ENCODE data around the gene PTGR3.

PTGR3 gene

DNA sequence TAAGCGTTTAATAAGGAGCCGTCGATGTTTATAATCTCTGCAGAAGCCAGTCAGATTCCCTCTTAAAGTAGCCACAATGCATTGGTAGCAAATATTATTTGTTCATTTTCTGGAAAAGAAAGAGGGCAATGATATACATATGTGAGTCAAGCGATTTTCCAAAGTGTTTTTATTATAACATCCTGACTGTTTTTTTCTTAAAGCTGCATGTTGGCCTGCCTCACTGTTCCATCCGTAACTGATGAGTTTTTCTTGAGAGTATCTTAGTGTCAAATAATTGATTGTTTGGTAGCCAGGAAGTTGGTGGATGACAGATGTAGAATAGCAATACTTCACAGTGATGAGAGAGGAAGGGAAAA, 5.4 kb upstream of the PTGR3 start:
- no peak for DNase-seq

DNA sequence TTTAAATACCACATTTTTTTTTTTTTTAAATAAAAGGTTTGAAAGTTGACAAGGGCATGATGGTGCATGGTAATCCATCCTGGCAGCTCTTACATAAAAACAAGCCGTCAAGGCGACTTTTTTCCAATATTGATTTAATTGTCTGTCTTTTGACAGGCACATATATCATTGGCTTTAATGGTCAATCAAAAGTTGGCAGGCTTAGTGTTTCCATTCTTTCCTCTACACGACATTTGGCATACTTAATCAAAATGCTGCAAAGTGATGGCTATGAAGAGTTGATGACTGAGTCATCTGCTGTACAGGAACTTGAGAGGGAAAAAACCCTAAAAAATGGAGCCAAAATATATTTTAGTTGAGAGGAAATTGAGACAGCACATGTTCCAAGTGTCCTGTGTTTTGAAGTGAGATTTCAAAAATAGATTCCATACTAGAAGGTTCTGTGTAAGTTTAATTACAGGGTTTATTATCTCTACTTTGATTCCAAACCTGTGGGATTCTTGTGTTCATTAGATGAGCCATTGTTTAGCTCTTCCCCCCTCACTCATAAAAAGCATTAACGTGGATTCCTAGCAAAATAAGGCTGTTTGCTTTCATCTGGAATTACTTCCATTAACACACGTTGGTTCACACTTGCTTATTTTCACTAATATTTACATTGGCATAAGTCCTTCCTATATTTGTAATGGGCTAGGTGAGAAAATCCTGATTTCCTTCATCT, 4.8 kb upstream of the PTGR3 start:
- DNase-seq: no peak

DNA sequence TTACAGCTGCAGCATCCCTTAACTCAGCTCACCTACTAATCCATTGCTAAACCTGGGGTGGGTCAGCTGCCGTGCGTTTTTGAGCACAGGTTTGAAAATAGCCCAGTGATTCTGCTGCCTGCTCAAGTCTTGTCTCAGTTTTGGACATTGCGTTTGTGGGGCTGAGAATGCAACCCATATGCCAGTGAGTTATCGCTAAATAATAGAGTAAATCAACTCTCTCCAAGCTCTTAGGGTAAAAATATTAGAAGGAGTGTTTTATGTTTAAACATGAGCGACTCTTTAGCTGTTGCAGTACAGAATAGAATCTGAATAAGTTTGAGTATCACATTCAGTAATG, 3.8 kb upstream of the PTGR3 start:
- no peak for DNase-seq

DNA sequence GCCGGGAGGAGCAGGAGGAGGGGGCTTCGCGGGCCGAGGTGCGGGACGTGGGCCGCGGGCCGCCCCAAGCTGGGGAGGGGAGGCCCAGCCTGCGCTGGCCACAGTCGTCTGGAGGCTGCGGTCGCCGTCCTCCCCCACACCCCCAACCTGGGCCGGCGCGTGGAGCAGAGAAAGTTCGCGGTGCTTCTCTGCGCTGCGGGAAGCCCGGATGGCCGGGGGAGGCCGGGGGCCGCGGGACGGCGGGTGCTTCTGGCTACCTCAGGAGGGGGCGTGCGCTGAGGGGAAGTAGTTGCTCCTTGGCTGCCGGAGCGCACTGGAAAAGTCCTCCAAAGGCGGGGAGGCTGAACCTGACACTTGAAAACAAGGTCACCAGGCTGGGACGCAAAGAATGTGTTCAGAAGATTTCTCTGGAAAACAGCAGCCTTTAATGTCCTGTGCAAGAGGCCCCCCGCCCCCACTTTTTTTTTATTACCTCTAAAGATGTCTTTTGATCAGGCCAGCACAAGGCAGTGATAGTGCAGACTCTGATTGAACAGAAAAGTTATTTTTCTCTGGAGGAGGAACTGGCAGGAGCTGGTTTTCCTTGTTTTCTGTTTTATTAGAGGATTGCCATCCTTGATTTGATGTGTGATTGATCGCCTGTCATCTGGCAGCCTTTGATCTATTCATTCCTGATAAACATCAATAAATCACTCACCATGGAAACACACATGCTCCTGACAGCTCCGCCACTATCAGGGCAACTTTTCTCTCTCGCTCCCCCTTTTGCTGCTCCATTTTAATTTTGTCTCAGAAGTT, 3.2 kb upstream of the PTGR3 start:
- DNase-seq: peak; percentile 61

DNA sequence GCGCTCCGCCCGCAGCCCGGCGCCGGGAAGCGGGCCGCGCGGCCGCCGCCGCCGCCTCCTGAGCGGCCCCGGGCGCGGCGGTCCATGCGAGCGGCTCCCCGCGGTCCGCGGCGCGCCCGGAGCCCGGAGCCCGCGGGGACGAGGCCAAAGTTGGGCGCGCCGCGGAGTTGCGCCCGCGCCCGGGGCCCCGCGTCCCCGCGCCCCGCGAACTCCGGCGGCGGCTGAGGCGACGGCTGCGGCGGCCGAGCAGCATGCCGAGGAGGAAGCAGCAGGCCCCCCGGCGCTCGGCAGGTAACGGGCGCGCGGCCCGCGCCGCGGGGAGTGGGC, 2.6 kb upstream of the PTGR3 start:
- no peak for DNase-seq

DNA sequence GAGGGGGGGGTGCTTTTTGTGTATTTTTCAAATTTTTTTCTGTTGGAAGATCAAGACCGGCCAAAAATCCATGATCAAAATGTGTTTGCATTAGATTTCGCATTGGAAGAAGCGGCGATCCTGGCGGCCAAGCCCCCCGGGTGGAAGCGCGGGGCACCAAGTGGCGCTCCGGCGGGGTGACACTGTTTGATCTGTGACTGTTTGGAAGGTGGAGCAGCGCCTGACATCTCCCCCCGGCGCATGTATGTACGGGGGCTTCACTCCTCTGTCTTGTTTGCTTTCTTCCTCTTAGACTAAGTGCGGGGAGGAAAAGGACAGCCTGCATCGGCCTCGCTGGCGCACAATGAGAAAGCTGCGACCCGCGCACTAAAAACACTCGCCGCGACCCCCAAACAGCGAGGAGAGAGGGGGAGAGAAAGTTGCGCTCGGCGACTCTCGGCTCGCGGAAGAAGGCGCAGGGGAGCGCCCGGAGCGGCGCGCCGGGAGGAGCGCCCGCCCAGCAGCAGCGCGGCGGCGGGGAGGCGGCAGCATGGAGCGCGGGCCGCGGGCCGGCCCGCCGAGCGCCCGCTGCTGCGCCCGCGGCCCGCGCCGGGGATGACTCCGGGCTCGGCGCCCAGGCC, 2.2 kb upstream of the PTGR3 start:
- DNase-seq: peak; percentile 38

DNA sequence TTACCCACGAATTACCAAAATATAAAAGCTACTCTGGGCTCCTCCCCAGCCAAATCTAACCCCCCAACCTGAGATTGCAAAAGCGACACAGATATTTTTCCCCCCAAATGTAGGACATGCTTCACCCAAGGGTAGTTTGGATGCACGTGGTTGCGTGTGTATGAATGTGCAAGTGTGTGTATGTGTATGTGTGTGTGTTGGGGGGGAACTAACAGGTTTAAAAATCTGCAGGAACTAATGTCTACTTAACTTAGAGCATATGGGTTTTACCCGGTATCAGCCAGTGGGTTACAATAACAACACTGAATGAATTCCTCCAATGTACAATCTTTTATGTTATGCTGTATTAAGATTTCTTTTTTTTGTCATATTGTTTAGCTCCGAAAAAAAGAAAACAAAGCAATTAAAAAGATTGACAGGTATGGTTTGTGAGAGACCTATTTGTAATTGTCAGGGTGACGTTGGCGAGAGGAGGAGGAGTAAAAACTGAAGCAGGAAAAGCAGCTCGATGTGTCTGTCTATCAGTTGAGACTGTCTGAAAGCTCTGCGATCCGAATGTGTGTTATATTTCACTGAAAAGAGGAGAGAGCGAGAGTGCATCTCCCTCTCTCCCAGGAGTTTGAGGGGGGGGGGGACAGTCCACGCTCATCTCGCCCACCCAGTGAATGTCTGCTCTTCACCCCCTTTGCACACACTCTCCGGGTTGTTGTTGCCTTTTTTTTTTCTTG, 1.5 kb upstream of the PTGR3 start, which contains the start of gene TSHZ1:
Gene TSHZ1, plus strand, starts transcription at position 524 of the 728 bp plus-strand sequence. CDS start 1,080 bp downstream, outside the sequence.
- DNase-seq: peak; percentile 67

DNA sequence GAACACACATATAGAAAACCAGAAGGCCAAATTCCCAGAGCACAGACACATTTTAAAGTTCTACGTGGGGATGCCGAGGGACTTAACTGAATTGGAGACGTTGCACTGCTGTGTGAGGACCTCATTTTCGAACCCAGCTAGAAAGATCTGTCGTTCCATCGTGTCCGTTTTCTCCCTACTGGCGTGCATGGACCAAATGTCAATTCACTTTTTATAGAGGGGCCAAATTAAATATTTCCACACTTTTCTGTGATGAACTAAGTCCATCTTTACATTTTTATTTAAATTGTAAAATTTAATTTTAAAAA, 966 bp upstream of the PTGR3 start:
- DNase-seq: no peak

DNA sequence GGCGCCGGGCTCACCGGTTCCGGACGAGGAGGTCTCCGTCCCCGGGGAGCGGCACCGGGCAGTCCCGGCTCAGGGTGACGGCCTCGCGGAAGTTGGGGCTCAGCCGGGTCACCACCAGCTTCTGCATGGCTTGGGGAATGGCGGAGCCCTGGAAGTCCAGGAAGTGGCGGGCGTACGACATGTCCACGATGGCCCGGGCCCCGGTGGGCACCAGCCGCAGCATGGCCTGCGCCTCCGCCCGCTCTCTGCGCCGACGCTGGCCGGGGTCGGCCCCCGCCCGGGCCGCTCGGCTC, 157 bp downstream of the PTGR3 start:
- DNase-seq: no peak

DNA sequence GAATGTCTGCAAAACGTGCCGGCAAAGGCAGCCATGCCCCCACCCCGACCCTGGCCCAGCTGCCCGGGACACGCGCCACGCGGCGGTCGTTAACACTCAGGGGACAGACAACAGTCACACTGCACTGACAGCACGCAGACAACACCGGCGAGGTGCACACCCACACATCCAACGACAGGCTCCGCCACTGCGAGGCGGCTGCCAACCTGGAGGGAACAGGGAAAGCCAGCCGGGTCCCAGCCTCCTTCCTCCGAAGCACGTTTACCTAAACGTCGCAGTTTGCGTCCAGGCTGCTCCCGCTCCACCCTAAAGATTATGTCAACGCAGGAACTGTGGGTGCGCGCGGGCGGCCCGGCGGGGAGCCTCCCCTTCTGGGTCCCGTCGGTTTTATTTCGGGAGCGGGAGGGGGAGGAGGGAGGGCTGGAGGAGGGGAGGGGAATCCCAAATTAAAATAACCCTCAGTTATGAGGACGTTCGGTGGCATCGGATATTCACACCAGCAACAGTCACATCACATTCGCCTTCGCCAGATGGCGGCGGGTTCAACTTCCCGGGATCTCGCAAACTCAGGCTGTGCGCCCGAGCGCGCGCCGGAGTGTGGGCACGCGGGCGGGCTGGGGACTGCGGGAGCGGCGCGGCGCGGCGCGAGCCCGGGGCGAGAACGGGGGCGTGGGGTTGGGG, 644 bp downstream of the PTGR3 start:
- DNase-seq: peak; percentile 69

DNA sequence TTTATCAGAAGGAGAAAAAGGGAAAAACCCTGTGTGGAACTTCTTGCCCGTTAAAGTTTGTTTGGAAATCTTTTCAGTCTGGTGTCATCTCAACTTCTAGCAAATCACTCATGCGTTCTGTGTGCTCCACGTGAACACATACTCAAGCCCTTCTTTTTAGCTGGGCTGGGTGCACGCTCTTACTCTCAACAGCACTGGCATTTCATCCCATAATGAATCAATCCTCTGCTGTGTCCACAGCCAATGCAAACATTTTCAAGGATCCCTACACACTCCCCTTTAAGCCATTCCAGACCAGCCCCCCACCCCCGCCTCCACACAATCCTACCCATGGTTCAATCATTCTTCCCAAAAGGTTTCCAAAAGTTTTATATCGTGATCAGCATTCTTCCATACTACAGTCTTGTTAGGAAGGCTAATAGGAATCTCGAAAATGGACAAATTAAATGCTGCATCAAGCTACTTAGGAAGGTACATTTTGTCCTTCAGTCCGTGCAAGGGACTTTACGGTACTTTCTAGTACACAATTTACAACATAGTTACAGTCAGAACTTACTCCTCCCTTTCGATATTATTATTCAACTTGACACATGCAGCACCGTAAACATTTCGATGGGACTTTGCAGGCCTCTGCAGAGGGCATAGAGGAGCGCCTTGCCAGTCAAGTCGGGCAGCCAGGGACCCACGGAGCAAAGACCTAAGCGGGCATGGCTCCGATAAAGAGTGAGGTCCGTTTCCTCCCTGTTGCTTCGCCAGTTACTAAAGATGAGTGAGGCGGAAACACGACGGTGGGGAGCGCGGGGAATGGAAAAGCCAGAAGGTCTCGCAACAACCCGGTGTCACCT, 1.4 kb downstream of the PTGR3 start:
- DNase-seq: no peak

DNA sequence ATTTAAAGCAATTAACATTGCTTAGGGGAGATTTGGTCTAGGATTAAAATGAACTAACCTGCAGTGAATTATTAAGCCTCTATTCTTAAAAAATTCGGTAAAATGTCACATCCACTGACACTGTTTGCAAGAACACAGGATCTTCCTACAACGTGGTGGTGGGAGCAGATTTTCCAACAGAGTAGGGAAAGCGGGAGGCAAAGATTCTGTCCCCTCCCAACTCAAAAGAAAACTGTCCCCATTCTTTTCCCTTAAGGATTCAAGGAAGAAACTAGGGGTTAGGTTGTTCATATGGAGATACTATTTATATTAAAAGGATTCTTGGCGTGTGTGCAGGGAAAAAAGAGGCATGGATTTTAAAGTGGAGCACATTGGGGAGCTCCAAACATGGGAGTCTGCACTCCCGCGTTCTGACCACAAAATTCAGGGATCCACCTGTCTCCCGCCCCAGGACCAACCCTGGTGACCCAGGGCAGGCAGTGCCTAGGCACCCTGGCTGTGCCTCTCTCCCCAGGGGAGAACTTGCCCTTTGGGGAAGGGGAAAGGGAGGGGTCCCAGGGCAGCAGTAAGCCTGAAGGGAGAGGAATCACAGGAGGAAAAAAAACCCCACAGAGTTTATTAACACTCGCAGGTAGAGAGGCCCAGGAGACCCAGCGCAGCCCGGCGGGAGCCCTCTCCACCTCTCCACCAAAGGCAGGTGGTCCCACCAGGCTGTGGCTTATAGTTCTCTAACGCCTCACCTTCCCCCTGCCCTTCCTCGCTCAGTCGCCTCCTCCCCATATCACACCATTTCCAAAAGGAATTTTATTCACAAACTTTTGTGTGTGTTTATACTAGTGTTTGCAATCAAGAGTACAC, 2.3 kb downstream of the PTGR3 start:
- no peak for DNase-seq

DNA sequence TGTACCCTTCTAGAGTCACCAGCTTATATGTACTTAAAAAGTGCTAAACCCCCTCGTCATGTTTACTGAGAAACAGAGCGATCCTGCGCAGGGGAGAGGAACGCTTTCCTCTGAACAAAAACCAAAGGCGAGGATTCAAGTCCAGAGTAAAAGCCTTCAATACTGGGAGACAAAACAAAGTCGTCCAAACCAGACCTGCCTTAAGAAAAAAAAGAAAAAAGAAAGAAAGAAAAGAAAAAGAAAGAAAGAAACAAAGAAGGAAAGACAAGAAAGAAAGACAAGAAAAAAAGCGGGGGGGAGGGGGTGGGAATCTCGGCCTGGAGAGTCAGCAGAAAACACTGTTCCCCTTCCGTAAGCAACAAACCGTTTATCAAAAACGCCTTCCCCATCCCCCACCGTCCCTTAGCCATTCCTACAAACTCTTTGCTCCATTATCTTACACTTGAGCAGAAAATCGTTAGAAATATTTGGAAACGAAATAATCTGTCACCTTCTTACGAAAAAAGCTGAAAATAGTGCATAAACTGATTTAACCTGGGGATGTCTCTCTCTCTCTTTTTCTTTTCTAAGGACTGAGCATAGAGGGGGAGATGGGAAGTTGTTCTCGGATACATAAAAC, 3.3 kb downstream of the PTGR3 start:
- no peak for DNase-seq

DNA sequence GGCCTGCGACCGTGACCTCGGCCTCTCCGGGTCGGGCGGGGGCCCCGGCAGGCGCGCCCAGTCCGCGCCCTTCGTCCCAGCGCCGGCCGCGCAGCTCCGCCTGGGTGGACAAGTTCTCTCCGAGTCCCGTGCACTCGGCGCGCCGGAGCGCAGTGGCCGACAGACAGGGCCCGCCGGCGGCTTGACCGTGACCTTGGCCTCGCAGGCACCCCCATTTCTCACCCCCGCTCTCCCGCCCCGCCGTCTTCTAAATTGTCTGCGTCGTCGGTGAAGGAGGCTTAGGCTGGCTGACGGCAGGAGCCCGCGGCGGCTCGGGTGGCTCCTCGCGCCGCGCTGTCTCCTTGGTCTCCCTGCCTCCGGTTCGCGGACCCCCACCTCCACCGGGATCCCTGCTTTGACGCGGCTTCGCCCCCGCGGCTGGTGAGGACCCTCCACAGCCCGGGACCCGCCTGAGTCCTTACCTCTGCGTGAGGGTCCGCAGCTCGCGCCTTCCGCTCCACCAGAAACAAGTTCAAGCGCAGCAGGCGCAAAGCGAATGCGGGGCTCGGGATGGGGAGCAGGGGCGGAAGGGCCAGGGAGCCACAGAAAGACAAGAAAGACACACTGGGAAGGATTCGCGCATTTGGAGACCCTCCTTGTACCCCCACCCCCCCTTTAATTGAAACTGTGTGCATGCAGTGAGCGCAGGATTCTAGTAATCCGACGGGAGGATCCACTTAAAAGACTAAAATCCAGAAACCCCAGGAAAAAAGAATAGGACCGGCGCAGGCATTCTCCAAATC, 4.0 kb downstream of the PTGR3 start:
- DNase-seq: no peak

DNA sequence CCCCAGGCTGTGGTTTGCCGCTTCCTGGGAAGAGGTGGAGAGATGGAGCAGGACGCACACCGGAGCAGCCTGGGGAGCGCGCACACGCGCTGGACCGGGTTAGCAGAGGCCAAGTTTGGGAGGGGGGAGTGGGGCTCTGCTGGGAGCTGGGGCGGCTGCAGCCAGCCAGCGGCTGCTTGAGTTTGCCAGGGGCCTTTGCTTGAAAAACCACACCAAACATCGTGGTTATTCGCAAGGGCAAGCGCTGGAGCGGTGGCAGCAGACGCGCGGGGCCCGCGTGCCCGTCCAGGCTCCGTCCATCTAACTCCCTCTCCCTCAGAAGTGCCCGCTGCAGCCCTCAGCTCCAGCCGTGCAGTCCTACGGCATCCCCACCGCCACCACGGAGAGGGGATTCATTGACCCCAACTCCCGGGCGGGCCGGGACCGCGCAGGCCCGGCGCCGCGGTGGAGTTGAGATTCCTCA, 4.6 kb downstream of the PTGR3 start:
- DNase-seq: no peak

DNA sequence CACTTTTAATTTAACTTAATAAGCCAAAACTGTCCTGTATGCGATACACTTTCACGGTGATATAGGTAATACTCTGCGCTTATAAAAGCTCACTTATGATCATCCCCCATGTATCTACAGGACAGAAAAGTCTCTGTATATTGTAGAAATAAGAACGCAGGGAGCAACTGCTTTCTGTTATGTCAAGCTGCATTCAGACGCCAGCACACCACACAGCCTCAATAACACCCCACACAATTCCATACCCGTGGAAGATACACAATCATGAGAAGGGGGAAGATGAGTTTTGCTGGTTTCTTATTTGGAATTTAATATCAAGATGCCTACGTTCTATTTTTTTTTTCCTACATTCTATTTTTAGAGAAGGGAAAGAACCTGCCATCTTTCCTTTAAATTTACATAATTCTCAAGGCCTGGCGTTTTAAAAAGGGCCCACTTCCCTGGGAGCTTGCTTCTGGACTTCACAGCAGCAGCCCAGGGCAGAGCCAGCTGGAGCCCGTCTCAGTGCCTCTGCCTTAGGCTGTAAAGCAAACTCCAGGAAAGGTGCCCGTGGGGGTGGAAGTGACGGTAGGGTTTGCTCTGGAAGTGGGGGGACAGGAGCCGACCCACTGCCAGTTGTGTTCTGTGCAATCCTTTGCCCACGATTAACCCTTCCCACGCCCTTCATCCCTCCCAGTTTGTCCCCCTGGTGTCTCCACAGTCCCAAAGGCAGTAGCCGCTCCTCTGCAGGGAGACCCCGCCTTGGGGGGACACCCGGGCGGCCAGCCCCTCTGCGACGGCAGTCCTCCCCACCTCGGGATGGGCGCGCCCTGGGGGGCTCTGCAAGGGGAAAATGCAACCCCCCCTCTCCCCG, 5.3 kb downstream of the PTGR3 start:
- DNase-seq: no peak

DNA sequence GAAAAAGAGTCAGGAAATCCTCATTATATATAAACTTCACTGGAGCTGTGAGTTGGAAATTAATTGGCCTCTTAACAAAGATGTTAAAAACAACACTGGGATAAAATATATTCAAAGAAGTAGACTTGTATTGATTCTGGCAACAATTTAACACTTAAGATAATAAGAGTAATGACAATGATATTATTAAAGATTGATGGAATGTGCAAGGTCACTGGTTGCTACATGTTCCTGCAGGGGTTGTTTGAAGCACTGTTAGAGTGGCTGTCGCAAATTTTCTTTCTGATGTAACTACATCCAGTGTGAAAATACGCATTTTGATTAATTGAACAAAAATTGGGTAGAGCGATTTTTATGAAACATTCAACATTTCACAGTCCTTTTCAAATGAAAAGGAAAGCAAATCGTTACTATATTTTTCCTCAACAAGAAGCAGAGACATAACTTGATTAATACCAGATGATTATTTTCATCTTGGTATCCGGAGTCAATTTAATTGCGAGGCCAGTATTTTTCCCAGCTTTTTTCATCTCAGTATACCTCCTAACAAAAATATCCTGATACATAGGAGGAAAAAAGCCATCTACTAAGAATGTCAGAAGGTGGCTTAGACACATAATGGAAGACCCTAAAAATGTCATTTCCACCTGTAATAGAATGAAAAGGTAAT, 6.1 kb downstream of the PTGR3 start:
- DNase-seq: no peak
